AG04450 (cell line): ENCODE measurements around the gene BMP8B. TPM values are rescaled to one million over a fixed set of nuclear protein-coding genes. Genes with fewer than 3 reads are reported as not detected.
"Not testable (repeated sequence)": the region's sequence is repeated elsewhere in the genome, so short reads cannot be mapped to it uniquely, and the experiment has no call there.

Experiments
- CTCF ChIA-PET: fragments of 300-600, 350-600 bp; formaldehyde crosslinking; extraction: SDS; loops from one replicate; lab custom pipeline; 2022; ENCODE audit warnings: antibody characterized with exemption, inconsistent platforms; lab: Charles Lee
- POLR2A ChIA-PET: fragments of 350-600 bp; formaldehyde crosslinking; extraction: SDS; loops from one replicate; lab custom pipeline; 2021; ENCODE audit warnings: antibody characterized with exemption, inconsistent platforms; lab: Yijun Ruan, JAX
- DNase-seq: peaks from one replicate; pipeline ENCODE4 v3.0.0-alpha.2; 2011; ENCODE audit warnings: low read depth, low spot score
- H3K27ac ChIP-seq: one replicate; pipeline ENCODE4 v1.5.1; 2012; ENCODE audit warnings: low read depth, low read length, control low read depth
- H3K27me3 ChIP-seq: one replicate; pipeline ENCODE4 v1.6.0; 2012; ENCODE audit warnings: low read length; ENCODE audit not compliant: control insufficient read depth, insufficient read depth
- H3K4me3 ChIP-seq: 2 replicates; pipeline ENCODE4 v1.5.1; 2011; ENCODE audit warnings: mild to moderate bottlenecking, low read depth, low read length, control low read depth
- H3K9me3 ChIP-seq: 2 replicates; pipeline ENCODE4 v1.5.1; 2012; ENCODE audit warnings: low read length; ENCODE audit not compliant: control insufficient read depth, insufficient read depth
- CTCF ChIP-seq: IDR thresholded peaks from 2 replicates; pipeline ENCODE4 v1.5.1; 2011; ENCODE audit warnings: low read depth, low read length, control low read depth, inconsistent platforms
- polyA plus RNA-seq: library from polyadenylated mRNA; depleted of rRNA; stranded (reverse); fragments of >200 nt; gene quantifications from 2 replicates; pipeline ENCODE4 v1.2.3, GENCODE V29; 2011

Gene BMP8B
- polyA plus RNA-seq, 1 experiment = not detected

GRCh38 chr1:39764512-39764911, 24.2 kb downstream of the BMP8B start:
- POLR2A ChIA-PET, H3K27ac ChIP-seq, H3K4me3 ChIP-seq, DNase-seq, H3K27me3 ChIP-seq, H3K9me3 ChIP-seq, CTCF ChIA-PET: not testable (repeated sequence)

DNA sequence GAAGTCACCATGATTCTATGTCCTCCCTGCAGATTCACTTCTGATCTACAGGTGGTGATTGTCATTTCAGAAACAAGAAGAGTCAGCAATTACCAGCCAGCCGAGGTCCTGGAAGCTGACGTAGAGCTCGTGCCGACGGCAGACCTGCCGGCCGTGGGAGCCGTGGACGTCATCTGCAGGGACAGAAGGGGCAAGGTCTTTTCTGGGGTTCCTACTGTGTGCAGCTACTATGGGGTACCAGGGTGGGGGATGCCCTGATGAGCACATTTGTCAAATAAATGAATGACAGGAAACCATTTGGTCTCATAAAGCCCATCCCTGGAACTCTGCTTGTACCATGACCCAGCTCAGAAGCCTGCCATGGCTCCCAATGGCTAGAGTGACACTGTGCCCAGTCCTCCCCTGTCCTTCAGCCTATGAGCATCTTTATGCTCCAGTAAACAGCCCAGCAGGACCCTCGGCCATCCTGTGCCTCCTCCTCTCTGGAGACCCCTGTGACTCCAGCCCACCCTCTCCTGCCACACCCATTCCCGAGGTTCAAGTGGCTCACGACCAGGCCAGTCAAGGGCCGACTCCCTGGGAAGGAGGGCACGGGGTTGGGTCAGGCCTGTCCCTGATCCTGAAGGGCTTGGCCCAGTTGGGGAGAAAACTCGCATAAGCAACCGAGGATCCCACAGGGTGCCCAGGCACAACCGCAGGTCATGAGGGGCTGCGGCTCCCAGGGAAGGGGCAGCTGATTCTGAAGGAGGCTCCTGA, 24.9 kb downstream of the BMP8B start:
- H3K27ac ChIP-seq, POLR2A ChIA-PET: not testable (repeated sequence)

GRCh38 chr1:39762550-39763540, 25.8 kb downstream of the BMP8B start:
- ChIA-PET POLR2A (no interaction called here), CTCF (no interaction called here)
- H3K27ac ChIP-seq = no peak overlapping the region

More for the DNA sequence above, 24.9 kb downstream of the BMP8B start:
- H3K9me3 ChIP-seq, CTCF ChIA-PET, H3K4me3 ChIP-seq, H3K27me3 ChIP-seq, DNase-seq: not testable (repeated sequence)

DNA sequence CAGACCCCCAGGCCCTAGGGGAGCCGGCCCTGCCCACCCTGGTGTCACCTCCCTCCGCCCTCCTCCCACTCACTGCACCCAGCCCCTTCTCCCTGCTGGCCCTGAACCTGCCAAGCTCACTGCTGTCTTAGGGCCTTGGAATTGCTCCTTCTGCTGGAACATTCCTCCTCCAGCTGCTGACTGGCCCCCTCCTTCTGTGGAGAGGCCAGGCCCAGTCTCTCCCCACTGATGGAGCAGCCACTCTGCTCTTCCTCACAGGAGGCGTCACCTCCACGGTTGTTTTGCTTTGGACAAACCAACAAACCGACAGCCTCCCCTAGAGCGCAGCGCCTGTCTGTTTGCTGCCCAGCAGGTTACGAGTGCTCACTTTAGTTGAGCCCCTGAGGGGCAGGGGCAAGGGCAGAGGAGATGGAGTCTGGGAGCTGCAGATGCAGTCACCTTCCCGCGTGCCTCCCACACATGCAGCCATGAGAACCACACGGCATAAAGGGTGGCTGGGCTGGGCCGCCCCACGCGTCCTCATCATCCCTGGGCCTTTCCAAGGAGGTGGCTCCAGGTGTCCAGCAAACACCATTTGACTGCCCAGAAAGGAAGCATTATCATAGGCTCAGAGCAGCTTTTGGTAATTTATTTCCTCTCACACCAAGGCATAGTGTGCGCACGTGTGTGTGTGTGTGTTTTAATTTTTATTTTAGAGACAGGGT, 27.0 kb downstream of the BMP8B start:
- TF ChIP-seq CTCF = no peak
- no peak overlapping the region for H3K4me3 ChIP-seq
- POLR2A ChIA-PET = interaction anchor here (0.5 kb wide), 1 partner anchor 37 kb away, joined by 5 read pairs; no protein-coding TSS in a partner anchor
- CTCF ChIA-PET = no interaction called here
- DNase-seq = no peak
- H3K27me3 ChIP-seq = no peaks in the 10 kb centered on the region
- no peak overlapping the region for H3K27ac ChIP-seq
- no peaks in the 10 kb centered on the region for H3K9me3 ChIP-seq

More at GRCh38 chr1:39762550-39763540, 25.8 kb downstream of the BMP8B start:
- TF ChIP-seq CTCF = no peak
- H3K9me3 ChIP-seq = no peaks in the 10 kb centered on the region
- no peak overlapping the region for H3K4me3 ChIP-seq
- H3K27me3 ChIP-seq = no peaks in the 10 kb centered on the region
- no peak for DNase-seq

- H3K27ac ChIP-seq = no peak overlapping the region
- DNase-seq = no peak
- POLR2A ChIA-PET = no interaction called here
Observed at GRCh38 chr1:39761016-39761415, 27.6 kb downstream of the BMP8B start.

More at GRCh38 chr1:39761016-39761415, 27.6 kb downstream of the BMP8B start:
- Histone ChIP-seq H3K9me3 (no peaks in the 10 kb centered on the region), H3K4me3 (no peak overlapping the region), H3K27me3 (no peaks in the 10 kb centered on the region)
- CTCF ChIA-PET = no interaction called here
- TF ChIP-seq CTCF = no peak
